ENCODE measurements around the gene FBXL13.
A peak's percentile ranks its signal among the peaks of the same experiment; 100 is the strongest.
"Not testable (repeated sequence)": the region's sequence is repeated elsewhere in the genome, so short reads cannot be mapped to it uniquely, and the experiment has no call there.

The FBXL13 gene

GRCh38 chr7:103074519-103075336 is at the start of gene FBXL13, which contains the start of gene ARMC10:
Gene FBXL13, minus strand, starts transcription at chr7:103074796.
Gene ARMC10, plus strand, starts transcription at chr7:103075140. Its CDS starts 133 bp downstream, at chr7:103075273.
- peak; percentile 87 to 91 for DNase-seq

- DNase-seq, result no peak
These were observed 48.9 kb upstream of the FBXL13 start for GRCh38 chr7:103123529-103123928.

- DNase-seq, result no peak
These were observed 47.0 kb upstream of the FBXL13 start for GRCh38 chr7:103121641-103122040.

GRCh38 chr7:103120362-103120761 is 45.8 kb upstream of the FBXL13 start:
- DNase-seq, result no peak

- DNase-seq, result no peak
These were observed 45.2 kb upstream of the FBXL13 start for GRCh38 chr7:103119791-103120291.

GRCh38 chr7:103117465-103117864 is 42.9 kb upstream of the FBXL13 start:
- DNase-seq, result no peak

- DNase-seq, result no peak
These were observed 42.4 kb upstream of the FBXL13 start for GRCh38 chr7:103116991-103117390.

GRCh38 chr7:103116511-103116910 is 41.9 kb upstream of the FBXL13 start:
- no peak for DNase-seq

GRCh38 chr7:103115771-103116170 is 41.2 kb upstream of the FBXL13 start:
- no peak for DNase-seq

GRCh38 chr7:103114576-103115008 is 40.0 kb upstream of the FBXL13 start:
- no peak for DNase-seq

- DNase-seq, result no peak
These were observed 38.6 kb upstream of the FBXL13 start for GRCh38 chr7:103113164-103113563.

GRCh38 chr7:103106703-103107070 is 32.1 kb upstream of the FBXL13 start:
- not testable (repeated sequence) for DNase-seq

GRCh38 chr7:103106005-103106702 is 31.6 kb upstream of the FBXL13 start:
- DNase-seq, result no peak

- DNase-seq, result no peak
These were observed 26.9 kb upstream of the FBXL13 start for GRCh38 chr7:103101543-103101942.

GRCh38 chr7:103100348-103100747 is 25.8 kb upstream of the FBXL13 start:
- no peak for DNase-seq

- no peak for DNase-seq
These were observed 22.4 kb upstream of the FBXL13 start for GRCh38 chr7:103097041-103097440.

GRCh38 chr7:103095558-103095957 is 21.0 kb upstream of the FBXL13 start:
- not testable (repeated sequence) for DNase-seq

GRCh38 chr7:103094102-103094501 is 19.5 kb upstream of the FBXL13 start:
- no peak for DNase-seq

- DNase-seq, result no peak
These were observed 18.8 kb upstream of the FBXL13 start for GRCh38 chr7:103093429-103093828.

- not testable (repeated sequence) for DNase-seq
These were observed 17.7 kb upstream of the FBXL13 start for GRCh38 chr7:103092321-103092720.

GRCh38 chr7:103083210-103083609 is 8.6 kb upstream of the FBXL13 start:
- DNase-seq, result no peak

- DNase-seq, result no peak
These were observed 7.9 kb upstream of the FBXL13 start for GRCh38 chr7:103082497-103082896.

GRCh38 chr7:103080923-103081322 is 6.3 kb upstream of the FBXL13 start:
- DNase-seq, result no peak

GRCh38 chr7:103079836-103080235 is 5.2 kb upstream of the FBXL13 start:
- DNase-seq, result no peak

Data from NCI-H187 (cell line).